IPS-18a (cell line): ENCODE measurements around the gene PPM1L.
A peak's percentile ranks its signal among the peaks of the same experiment; 100 is the strongest.

ENCODE experiments used
- H3K27ac ChIP-seq: one replicate; pipeline ENCODE4 v1.5.1; 2013; ENCODE audit warnings: low read length
- H3K27me3 ChIP-seq: one replicate; pipeline ENCODE4 v1.6.1; 2013; ENCODE audit warnings: mild to moderate bottlenecking, low read length; ENCODE audit not compliant: control insufficient read depth, insufficient read depth
- H3K36me3 ChIP-seq: one replicate; pipeline ENCODE4 v1.6.1; 2013; ENCODE audit warnings: low read depth, low read length; ENCODE audit not compliant: control insufficient read depth
- H3K4me1 ChIP-seq: one replicate; pipeline ENCODE4 v1.6.1; 2013; ENCODE audit warnings: low read depth, low read length; ENCODE audit not compliant: control insufficient read depth
- H3K4me3 ChIP-seq: one replicate; pipeline ENCODE4 v1.5.1; 2013; ENCODE audit warnings: low read length
- H3K9ac ChIP-seq: one replicate; pipeline ENCODE4 v1.6.1; 2013; ENCODE audit warnings: mild to moderate bottlenecking, low read length, moderate library complexity
- H3K9me3 ChIP-seq: one replicate; pipeline ENCODE4 v1.6.1; 2013; ENCODE audit warnings: low read depth, low read length; ENCODE audit not compliant: control insufficient read depth

Gene PPM1L

GRCh38 chr3:160860346-160860745, 104.3 kb downstream of the PPM1L start:
- no peak overlapping the region for H3K27ac ChIP-seq
- no peaks in the 10 kb centered on the region for H3K27me3 ChIP-seq
- no peak overlapping the region for H3K4me3 ChIP-seq
- no peaks in the 10 kb centered on the region for H3K36me3 ChIP-seq
- no peaks in the 10 kb centered on the region for H3K4me1 ChIP-seq
- no peaks in the 10 kb centered on the region for H3K9me3 ChIP-seq
- no peak overlapping the region for H3K9ac ChIP-seq

GRCh38 chr3:160869825-160870224, 113.8 kb downstream of the PPM1L start:
- Histone ChIP-seq H3K36me3 (no peaks in the 10 kb centered on the region), H3K4me1 (no peaks in the 10 kb centered on the region), H3K27ac (no peak overlapping the region), H3K9ac (no peak overlapping the region), H3K9me3 (no peaks in the 10 kb centered on the region), H3K27me3 (no peaks in the 10 kb centered on the region), H3K4me3 (no peak overlapping the region)

GRCh38 chr3:160870327-160870726, 114.3 kb downstream of the PPM1L start:
- no peak overlapping the region for H3K4me3 ChIP-seq
- H3K36me3 ChIP-seq: no peaks in the 10 kb centered on the region
- no peak overlapping the region for H3K9ac ChIP-seq
- no peaks in the 10 kb centered on the region for H3K4me1 ChIP-seq
- H3K27ac ChIP-seq: no peak overlapping the region
- H3K9me3 ChIP-seq: no peaks in the 10 kb centered on the region
- H3K27me3 ChIP-seq: no peaks in the 10 kb centered on the region

GRCh38 chr3:160874736-160875135, 118.7 kb downstream of the PPM1L start:
- H3K4me3 ChIP-seq: no peak overlapping the region
- H3K9me3 ChIP-seq: no peaks in the 10 kb centered on the region
- no peaks in the 10 kb centered on the region for H3K36me3 ChIP-seq
- H3K27me3 ChIP-seq: no peaks in the 10 kb centered on the region
- H3K9ac ChIP-seq: no peak overlapping the region
- H3K27ac ChIP-seq: no peak overlapping the region
- H3K4me1 ChIP-seq: no peaks in the 10 kb centered on the region

GRCh38 chr3:160876643-160877042, 120.6 kb downstream of the PPM1L start:
- Histone ChIP-seq H3K9me3 (no peaks in the 10 kb centered on the region), H3K36me3 (no peaks in the 10 kb centered on the region), H3K27me3 (no peaks in the 10 kb centered on the region), H3K4me3 (no peak overlapping the region), H3K27ac (no peak overlapping the region), H3K9ac (no peak overlapping the region), H3K4me1 (no peaks in the 10 kb centered on the region)

GRCh38 chr3:160879859-160880258, 123.8 kb downstream of the PPM1L start:
- Histone ChIP-seq H3K9ac (no peak overlapping the region), H3K4me1 (no peaks in the 10 kb centered on the region), H3K36me3 (no peaks in the 10 kb centered on the region), H3K27ac (no peak overlapping the region), H3K9me3 (no peaks in the 10 kb centered on the region), H3K27me3 (no peaks in the 10 kb centered on the region), H3K4me3 (no peak overlapping the region)

- Histone ChIP-seq H3K36me3 (no peaks in the 10 kb centered on the region), H3K27me3 (no peaks in the 10 kb centered on the region), H3K27ac (no peak overlapping the region), H3K9ac (no peak overlapping the region), H3K9me3 (no peaks in the 10 kb centered on the region), H3K4me1 (peaks cover 12% of the 10 kb centered on the region), H3K4me3 (no peak overlapping the region)
Measured at GRCh38 chr3:160883373-160883772, 127.3 kb downstream of the PPM1L start.

GRCh38 chr3:160885791-160886286, 129.8 kb downstream of the PPM1L start:
- Histone ChIP-seq H3K27ac (no peak overlapping the region), H3K4me3 (peak overlapping the region; percentile 12)

GRCh38 chr3:160886421-160886820, 130.4 kb downstream of the PPM1L start:
- Histone ChIP-seq H3K27me3 (no peaks in the 10 kb centered on the region), H3K27ac (no peak overlapping the region), H3K4me3 (no peak overlapping the region), H3K4me1 (peaks cover 12% of the 10 kb centered on the region), H3K36me3 (no peaks in the 10 kb centered on the region), H3K9ac (no peak overlapping the region), H3K9me3 (no peaks in the 10 kb centered on the region)

More at GRCh38 chr3:160885791-160886286, 129.8 kb downstream of the PPM1L start:
- Histone ChIP-seq H3K4me1 (peaks cover 12% of the 10 kb centered on the region), H3K9me3 (no peaks in the 10 kb centered on the region), H3K9ac (no peak overlapping the region), H3K27me3 (no peaks in the 10 kb centered on the region), H3K36me3 (no peaks in the 10 kb centered on the region)

- H3K9ac ChIP-seq: no peak overlapping the region
- H3K4me3 ChIP-seq: no peak overlapping the region
- peaks cover 7% of the 10 kb centered on the region for H3K9me3 ChIP-seq
- H3K36me3 ChIP-seq: no peaks in the 10 kb centered on the region
- no peaks in the 10 kb centered on the region for H3K27me3 ChIP-seq
- H3K27ac ChIP-seq: no peak overlapping the region
- peaks cover 15% of the 10 kb centered on the region for H3K4me1 ChIP-seq
Measured at GRCh38 chr3:160893207-160893606, 137.2 kb downstream of the PPM1L start.

GRCh38 chr3:160904691-160905090, 148.7 kb downstream of the PPM1L start:
- Histone ChIP-seq H3K27me3 (no peaks in the 10 kb centered on the region), H3K4me3 (no peak overlapping the region), H3K9me3 (no peaks in the 10 kb centered on the region), H3K36me3 (no peaks in the 10 kb centered on the region), H3K27ac (no peak overlapping the region), H3K9ac (no peak overlapping the region), H3K4me1 (peaks cover 12% of the 10 kb centered on the region)

GRCh38 chr3:160906646-160907045, 150.6 kb downstream of the PPM1L start:
- peaks cover 5% of the 10 kb centered on the region for H3K4me1 ChIP-seq
- H3K27me3 ChIP-seq: no peaks in the 10 kb centered on the region
- no peaks in the 10 kb centered on the region for H3K9me3 ChIP-seq
- no peak overlapping the region for H3K27ac ChIP-seq
- no peaks in the 10 kb centered on the region for H3K36me3 ChIP-seq
- no peak overlapping the region for H3K9ac ChIP-seq
- H3K4me3 ChIP-seq: no peak overlapping the region
